Activated effector memory CD4-positive, alpha-beta T cell treated with anti-CD3 and anti-CD28 coated beads, Interleukin-2, amount 50 U/mL, for 16 hours (primary cell): Measurements from ENCODE around the gene EXOC7.

Experiments
- DNase-seq: peaks from one replicate; pipeline ENCODE4 v3.0.0-alpha.2; 2020

Gene EXOC7

GRCh38 chr17:76103274-76104139 lies at the start of gene EXOC7:
TSS of gene EXOC7 (minus strand) at chr17:76103787. CDS start at chr17:76103692, 95 bp downstream.
- DNase-seq, result peak; percentile 97

GRCh38 chr17:76153202-76153601 lies 49.6 kb upstream of the EXOC7 start:
- no peak for DNase-seq

GRCh38 chr17:76152591-76152990 lies 49.0 kb upstream of the EXOC7 start:
- DNase-seq, result no peak

GRCh38 chr17:76151896-76152454 lies 48.4 kb upstream of the EXOC7 start:
- DNase-seq, result no peak

- DNase-seq, result no peak
Observed at GRCh38 chr17:76150712-76151622, 47.4 kb upstream of the EXOC7 start.

- DNase-seq, result no peak
Observed at GRCh38 chr17:76149214-76149613, 45.6 kb upstream of the EXOC7 start.

GRCh38 chr17:76148015-76148326 lies 44.4 kb upstream of the EXOC7 start:
- no peak for DNase-seq

GRCh38 chr17:76147211-76148014 lies 43.8 kb upstream of the EXOC7 start:
- peak; percentile 43 for DNase-seq

GRCh38 chr17:76146053-76146851 lies 42.7 kb upstream of the EXOC7 start:
- peak; percentile 65 for DNase-seq

GRCh38 chr17:76145231-76146052 lies 41.9 kb upstream of the EXOC7 start:
- peak; percentile 81 for DNase-seq

- peak; percentile 59 for DNase-seq
Observed at GRCh38 chr17:76142585-76143041, 39.0 kb upstream of the EXOC7 start.

GRCh38 chr17:76142039-76142584 lies 38.5 kb upstream of the EXOC7 start:
- DNase-seq, result peak; percentile 50

GRCh38 chr17:76141212-76142038 lies 37.8 kb upstream of the EXOC7 start, which contains the start of gene FOXJ1:
TSS of gene FOXJ1 (minus strand) at chr17:76141245. CDS start at chr17:76140395, 850 bp downstream.
- DNase-seq, result peak; percentile 96

GRCh38 chr17:76140661-76141211 lies 37.1 kb upstream of the EXOC7 start:
- no peak for DNase-seq

- DNase-seq, result peak; percentile 72
Observed at GRCh38 chr17:76139801-76140660, 36.4 kb upstream of the EXOC7 start.

GRCh38 chr17:76138896-76139752 lies 35.5 kb upstream of the EXOC7 start:
- no peak for DNase-seq
